H9 (cell line): ENCODE measurements around the gene FHOD3. TPM values are rescaled to one million over a fixed set of nuclear protein-coding genes. Genes with fewer than 3 reads are reported as not detected.

ENCODE experiments used
- DNase-seq: peaks from one replicate; pipeline ENCODE4 v3.0.0-alpha.2; 2017
- H2AFZ ChIP-seq: one replicate; pipeline ENCODE4 v1.6.1; 2013; ENCODE audit warnings: mild to moderate bottlenecking, low read length, control low read depth, moderate library complexity
- H2AK5ac ChIP-seq: 2 replicates; pipeline ENCODE4 v1.6.1; 2013; ENCODE audit warnings: low read length, control low read depth, mixed read lengths; ENCODE audit not compliant: insufficient read length
- H2BK120ac ChIP-seq: one replicate; pipeline ENCODE4 v1.6.1; 2013; ENCODE audit warnings: low read depth, mild to moderate bottlenecking, low read length, control low read depth, inconsistent platforms; ENCODE audit not compliant: poor library complexity, severe bottlenecking
- H2BK12ac ChIP-seq: 2 replicates; pipeline ENCODE4 v1.6.1; 2013; ENCODE audit warnings: low read length, control low read depth, mixed read lengths, low read depth; ENCODE audit not compliant: insufficient read length
- H2BK15ac ChIP-seq: 2 replicates; pipeline ENCODE4 v1.6.1; 2013; ENCODE audit warnings: low read depth, low read length, control low read depth
- H2BK20ac ChIP-seq: one replicate; pipeline ENCODE4 v1.6.1; 2013; ENCODE audit warnings: low read depth, mild to moderate bottlenecking, low read length, control low read depth, inconsistent platforms; ENCODE audit not compliant: poor library complexity, severe bottlenecking
- H2BK5ac ChIP-seq: 2 replicates; pipeline ENCODE4 v1.6.1; 2013; ENCODE audit warnings: low read length, control low read depth, mixed read lengths; ENCODE audit not compliant: insufficient read length
- H3K14ac ChIP-seq: 2 replicates; pipeline ENCODE4 v1.6.1; 2013; ENCODE audit warnings: low read length, control low read depth; ENCODE audit not compliant: insufficient read depth
- H3K18ac ChIP-seq: 2 replicates; pipeline ENCODE4 v1.6.1; 2013; ENCODE audit warnings: low read depth, mild to moderate bottlenecking, mixed read lengths, low read length, control low read depth; ENCODE audit not compliant: insufficient read length
- H3K23ac ChIP-seq: 2 replicates; pipeline ENCODE4 v1.6.1; 2013; ENCODE audit warnings: low read length, control low read depth, mixed read lengths, low read depth; ENCODE audit not compliant: insufficient read length
- H3K23me2 ChIP-seq: 2 replicates; pipeline ENCODE4 v1.6.1; 2013; ENCODE audit warnings: low read depth, mild to moderate bottlenecking, mixed read lengths, low read length, control low read depth; ENCODE audit not compliant: insufficient read length, poor library complexity, severe bottlenecking
- H3K27ac ChIP-seq: 2 replicates; pipeline ENCODE4 v1.5.1; 2013; ENCODE audit warnings: low read length, control low read depth, mixed read lengths, low read depth; ENCODE audit not compliant: insufficient read length
- H3K27me3 ChIP-seq: 2 replicates; pipeline ENCODE4 v1.6.1; 2013; ENCODE audit warnings: low read length, control low read depth, inconsistent platforms; ENCODE audit not compliant: insufficient read depth
- H3K4ac ChIP-seq: 2 replicates; pipeline ENCODE4 v1.6.1; 2013; ENCODE audit warnings: low read depth, mild to moderate bottlenecking, control low read depth, inconsistent platforms, low read length, moderate library complexity
- H3K4me1 ChIP-seq: 2 replicates; pipeline ENCODE4 v1.6.1; 2013; ENCODE audit warnings: low read length, control low read depth, inconsistent platforms; ENCODE audit not compliant: insufficient read depth
- H3K4me2 ChIP-seq: 2 replicates; pipeline ENCODE4 v1.6.1; 2013; ENCODE audit warnings: low read length, control low read depth, mixed read lengths; ENCODE audit not compliant: insufficient read length, insufficient read depth
- H3K56ac ChIP-seq: 2 replicates; pipeline ENCODE4 v1.6.1; 2013; ENCODE audit warnings: low read depth, mild to moderate bottlenecking, mixed read lengths, low read length, control low read depth; ENCODE audit not compliant: insufficient read length
- H3K79me1 ChIP-seq: 2 replicates; pipeline ENCODE4 v1.6.1; 2013; ENCODE audit warnings: low read depth, mild to moderate bottlenecking, moderate library complexity, low read length, control low read depth, inconsistent platforms; ENCODE audit not compliant: insufficient read depth, poor library complexity, severe bottlenecking
- H3K79me2 ChIP-seq: 2 replicates; pipeline ENCODE4 v1.6.1; 2013; ENCODE audit warnings: low read length, control low read depth, inconsistent platforms; ENCODE audit not compliant: insufficient read depth
- H3K9ac ChIP-seq: 2 replicates; pipeline ENCODE4 v1.6.1; 2013; ENCODE audit warnings: low read length, control low read depth, mixed read lengths; ENCODE audit not compliant: insufficient read length; ENCODE audit errors: extremely low read depth
- H3K9me3 ChIP-seq: one replicate; pipeline ENCODE4 v1.6.1; 2013; ENCODE audit warnings: low read depth, low read length, inconsistent platforms; ENCODE audit not compliant: control insufficient read depth
- H3T11ph ChIP-seq: one replicate; pipeline ENCODE4 v1.6.1; 2013; ENCODE audit warnings: mild to moderate bottlenecking, low read length, control low read depth, inconsistent platforms
- H4K20me1 ChIP-seq: one replicate; pipeline ENCODE4 v1.6.1; 2013; ENCODE audit not compliant: control insufficient read depth, insufficient read length, insufficient read depth
- H4K5ac ChIP-seq: 2 replicates; pipeline ENCODE4 v1.6.1; 2013; ENCODE audit warnings: low read depth, mild to moderate bottlenecking, mixed read lengths, low read length, control low read depth; ENCODE audit not compliant: insufficient read length
- H4K8ac ChIP-seq: replicated peaks from 2 replicates; pipeline ENCODE4 v1.6.1; 2013; ENCODE audit warnings: low read length, control low read depth, mixed read lengths, low read depth; ENCODE audit not compliant: insufficient read length
- H4K91ac ChIP-seq: 2 replicates; pipeline ENCODE4 v1.6.1; 2013; ENCODE audit warnings: low read depth, mild to moderate bottlenecking, moderate library complexity, mixed read lengths, low read length, control low read depth; ENCODE audit not compliant: insufficient read length
- H3K27ac Mint-ChIP-seq, 3 experiments: 2 replicates in 2 of 3; 3 replicates in 1 of 3; pipeline ENCODE4 v1.8.0; 2020 to 2021; ENCODE audit warnings: mixed read lengths in 3 of 3, mild to moderate bottlenecking in 1 of 3, moderate library complexity in 1 of 3
- H3K27me3 Mint-ChIP-seq: 2 replicates; pipeline ENCODE4 v1.8.0; 2021; ENCODE audit warnings: low read depth, mild to moderate bottlenecking, moderate library complexity, mixed read lengths
- H3K36me3 Mint-ChIP-seq, 3 experiments: 2 replicates in 2 of 3; 3 replicates in 1 of 3; pipeline ENCODE4 v1.8.0; 2020 to 2021; ENCODE audit warnings: low read depth in 3 of 3, mixed read lengths in 3 of 3; ENCODE audit not compliant: insufficient read depth in 1 of 3
- H3K4me1 Mint-ChIP-seq, 2 experiments: 2 replicates each; pipeline ENCODE4 v1.8.0; 2020; ENCODE audit warnings: mixed read lengths in 2 of 2
- H3K4me3 Mint-ChIP-seq, 2 experiments: 2 replicates in 1 of 2; 3 replicates in 1 of 2; pipeline ENCODE4 v1.8.0; 2020 to 2021; ENCODE audit warnings: mild to moderate bottlenecking in 2 of 2, mixed read lengths in 2 of 2, moderate library complexity in 1 of 2
- H3K9me3 Mint-ChIP-seq, 2 experiments: 2 replicates in 1 of 2; 3 replicates in 1 of 2; pipeline ENCODE4 v1.8.0; 2020; ENCODE audit warnings: mild to moderate bottlenecking in 2 of 2, mixed read lengths in 2 of 2, moderate library complexity in 1 of 2
- CTCF ChIP-seq: fragments of 200-600 bp; sonication (generic); conservative IDR thresholded peaks from 3 replicates; pipeline ENCODE4 v1.8.0; 2021; ENCODE audit warnings: antibody characterized with exemption, mild to moderate bottlenecking
- WGBS: extraction: QIAGEN DNeasy Blood & Tissue Kit; methylation state at CpG from one replicate; pipeline ENCODE4 v1.1.7; 2013; ENCODE audit warnings: missing lambda C conversion rate, low lambda C conversion rate, mixed read lengths; ENCODE audit not compliant: insufficient read length; ENCODE audit errors: extremely low coverage; 5-methylcytosine and 5-hydroxymethylcytosine counted together
- total RNA-seq: library from RNA; stranded (reverse); gene quantifications from 2 replicates; pipeline ENCODE4 v1.2.1, GENCODE V29; 2021

The FHOD3 gene
- total RNA-seq, 1 experiment from 2014 or later, result 8.0 TPM

- H3K56ac ChIP-seq, result no peak overlapping the region
- H2BK20ac ChIP-seq, result no peak overlapping the region
- peaks cover 3% of the 10 kb centered on the region for H3K79me1 ChIP-seq
- no peak overlapping the region for H3K4ac ChIP-seq
- H3K4me1 ChIP-seq, result no peaks in the 10 kb centered on the region
- no peak for DNase-seq
- no peak overlapping the region for H2BK15ac ChIP-seq
- no peak overlapping the region for H3T11ph ChIP-seq
- WGBS, result no CpG with 5 or more reads among the region's 2 CpGs
- Mint-ChIP-seq H3K27ac (no peak overlapping the region), H3K36me3 (peaks cover 5 to 10% (median 6%) of the 10 kb centered on the region in 3 experiments), H3K4me1 (peaks cover 12 to 21% of the 10 kb centered on the region in 2 experiments), H3K9me3 (no peaks in the 10 kb centered on the region; a peak in 1 of 5 replicates), H3K27me3 (no peaks in the 10 kb centered on the region), H3K4me3 (no peak overlapping the region)
- H4K91ac ChIP-seq, result no peak overlapping the region
- no peak overlapping the region for H2BK5ac ChIP-seq
- no peaks in the 10 kb centered on the region for H3K79me2 ChIP-seq
- H3K14ac ChIP-seq, result no peak overlapping the region
- H3K4me2 ChIP-seq, result no peak overlapping the region
- H4K8ac ChIP-seq, result no peak overlapping the region
- peaks cover 3% of the 10 kb centered on the region for H4K20me1 ChIP-seq
- H3K18ac ChIP-seq, result no peak overlapping the region
- H2BK120ac ChIP-seq, result no peak overlapping the region
- no peaks in the 10 kb centered on the region for H3K23me2 ChIP-seq
- no peak overlapping the region for H2AFZ ChIP-seq
- no peak overlapping the region for H4K5ac ChIP-seq
- no peak overlapping the region for H2BK12ac ChIP-seq
- H3K9ac ChIP-seq, result no peak overlapping the region
- TF ChIP-seq CTCF, result no peak
- H3K27me3 ChIP-seq, result no peaks in the 10 kb centered on the region
- no peak overlapping the region for H3K27ac ChIP-seq
- H3K23ac ChIP-seq, result no peak overlapping the region
- H2AK5ac ChIP-seq, result no peak overlapping the region
- H3K9me3 ChIP-seq, result no peaks in the 10 kb centered on the region
These were observed 46.7 kb upstream of the FHOD3 start for GRCh38 chr18:36250827-36251226.
